Omental fat pad (tissue), 4 donors: ENCODE measurements around the gene DNAJC1. TPM values are rescaled to one million over a fixed set of nuclear protein-coding genes. Genes with fewer than 3 reads are reported as not detected.
"Not testable (repeated sequence)": the region's sequence is repeated elsewhere in the genome, so short reads cannot be mapped to it uniquely, and the experiment has no call there.

Experiments used
- ATAC-seq: fragments of 150-250 bp; one replicate; pipeline ENCODE4 v1.9.1; 2016; ENCODE audit warnings: mild to moderate bottlenecking, moderate library complexity; ENCODE audit not compliant: low FRiP score
- DNase-seq: peaks from one replicate; pipeline ENCODE4 v3.0.0-alpha.2; 2019; ENCODE audit warnings: low spot score
- CTCF ChIP-seq, 3 donors: fragments of 450-650 bp; IDR thresholded peaks; one replicate each; pipeline ENCODE4 v1.5.1; 2016 to 2017; ENCODE audit warnings: antibody characterized with exemption in 3 of 3, mild to moderate bottlenecking in 3 of 3, moderate library complexity in 2 of 3
- total RNA-seq, 4 donors: library from RNA; depleted of rRNA; stranded (reverse); fragments of >200 nt; gene quantifications; one replicate each; pipeline ENCODE4 v1.1.0, GENCODE V29; 2016

DNAJC1 gene
- total RNA-seq, 4 donors from 2014 or later = 69.5 to 119 (median 89.8) TPM

GRCh38 chr10:22022257-22023032 is 18.9 kb upstream of the DNAJC1 start:
- no peak for TF ChIP-seq CTCF (IDR thresholded peaks at IDR 0.05)
- ATAC-seq (no peak), DNase-seq (no peak)

GRCh38 chr10:22021144-22021543 is 17.6 kb upstream of the DNAJC1 start:
- DNase-seq, ATAC-seq: not testable (repeated sequence)

GRCh38 chr10:22017283-22018020 is 13.9 kb upstream of the DNAJC1 start:
- DNase-seq = no peak
- no peak for TF ChIP-seq CTCF (IDR thresholded peaks at IDR 0.05)
- no peak for ATAC-seq

- DNase-seq (no peak), ATAC-seq (no peak)
- TF ChIP-seq CTCF (IDR thresholded peaks at IDR 0.05) = no peak
These were observed 12.6 kb upstream of the DNAJC1 start for GRCh38 chr10:22016046-22016705.

- DNase-seq (no peak), ATAC-seq (no peak)
- TF ChIP-seq CTCF (IDR thresholded peaks at IDR 0.05) = no peak
These were observed 7.5 kb upstream of the DNAJC1 start for GRCh38 chr10:22010973-22011408.

- DNase-seq (no peak), ATAC-seq (no peak)
- TF ChIP-seq CTCF (IDR thresholded peaks at IDR 0.05) = no peak
These were observed 7.0 kb upstream of the DNAJC1 start for GRCh38 chr10:22010539-22010938.

GRCh38 chr10:22006379-22006884 is 2.9 kb upstream of the DNAJC1 start:
- no peak for TF ChIP-seq CTCF (IDR thresholded peaks at IDR 0.05)
- no peak for DNase-seq
- no peak for ATAC-seq
